HG03095 (cell line): ENCODE measurements around the gene SHLD1.
A peak's percentile ranks its signal among the peaks of the same experiment; 100 is the strongest.
"Not testable (repeated sequence)": the region's sequence is repeated elsewhere in the genome, so short reads cannot be mapped to it uniquely, and the experiment has no call there.

Source experiments
- ATAC-seq: cut with Tn5 transposase; IDR thresholded peaks from one replicate; pipeline ENCODE4 v1.9.1; 2021; ENCODE audit warnings: moderate library complexity; ENCODE audit not compliant: unreplicated experiment

The SHLD1 gene

DNA sequence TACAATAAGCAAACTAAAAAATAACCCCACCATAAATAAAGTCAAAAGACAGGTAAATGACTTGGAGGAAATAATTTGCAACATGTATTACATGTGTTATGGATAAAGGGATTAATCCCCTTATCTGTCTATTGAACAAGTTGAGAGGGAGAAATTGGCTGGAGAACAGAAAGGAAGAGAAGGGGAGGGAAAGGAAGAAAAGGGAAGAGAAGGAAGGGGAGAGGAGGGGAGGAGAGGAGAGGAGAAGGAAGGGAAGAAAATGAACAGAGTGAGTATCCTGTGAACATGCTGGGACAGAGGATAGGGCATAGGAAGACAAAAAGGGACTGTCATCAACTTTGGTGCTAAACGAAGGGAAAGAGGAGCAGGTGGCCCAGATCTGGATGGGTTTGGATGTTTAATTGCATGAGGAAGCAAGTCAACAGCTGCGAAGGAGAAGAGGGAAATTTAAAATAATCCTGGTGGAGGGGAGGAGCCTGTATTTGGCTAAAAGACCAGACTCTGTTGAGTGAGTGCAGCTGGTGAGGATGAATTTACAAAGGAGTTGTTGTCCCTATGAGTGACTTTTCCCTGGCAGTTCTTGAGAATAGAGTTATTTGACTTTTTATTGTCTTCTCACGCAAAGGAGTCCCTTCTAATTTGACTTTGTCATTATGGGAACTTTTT is 14.2 kb upstream of the SHLD1 start:
- no peak for ATAC-seq

DNA sequence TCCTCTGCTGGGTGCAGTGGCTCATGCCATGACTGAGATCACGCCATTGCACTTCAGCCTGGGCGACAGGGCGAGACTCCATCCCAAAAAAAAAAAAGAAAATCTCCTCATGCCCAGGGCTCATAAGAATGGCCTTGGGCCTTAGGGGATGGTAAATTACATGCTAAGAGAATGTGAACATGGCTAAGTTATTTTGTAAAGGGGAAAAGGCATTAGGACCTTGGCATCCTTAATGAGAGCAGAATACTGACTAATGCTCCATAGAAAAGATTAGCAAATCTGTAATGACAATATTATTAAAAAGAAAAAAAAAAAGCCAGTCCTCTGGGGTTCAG is 12.6 kb upstream of the SHLD1 start:
- no peak for ATAC-seq

DNA sequence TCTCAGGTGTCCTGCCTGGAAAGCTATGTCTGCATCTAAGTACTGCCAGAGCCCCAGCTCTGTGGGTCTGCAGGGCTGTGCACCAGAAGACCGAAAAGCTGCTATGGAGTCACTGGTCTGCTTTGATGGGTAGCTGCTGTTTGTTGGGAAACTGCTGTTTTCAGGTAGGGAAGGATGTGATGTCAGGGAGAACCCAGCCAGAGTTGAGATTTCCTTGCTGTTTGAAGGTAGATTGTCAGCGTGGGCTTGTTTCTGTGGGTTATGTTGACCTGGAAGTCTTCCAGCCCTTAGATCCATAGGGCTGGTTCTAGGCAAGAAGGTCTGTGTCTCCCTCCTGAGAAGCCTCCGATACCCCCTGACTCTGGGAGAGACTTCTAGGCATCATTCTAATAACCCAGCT is 12.2 kb upstream of the SHLD1 start:
- ATAC-seq: no peak

GRCh38 chr20:5740643-5741042 is 9.6 kb upstream of the SHLD1 start:
- ATAC-seq: not testable (repeated sequence)

- no peak for ATAC-seq
These were observed 9.1 kb upstream of the SHLD1 start for GRCh38 chr20:5741089-5741488.

DNA sequence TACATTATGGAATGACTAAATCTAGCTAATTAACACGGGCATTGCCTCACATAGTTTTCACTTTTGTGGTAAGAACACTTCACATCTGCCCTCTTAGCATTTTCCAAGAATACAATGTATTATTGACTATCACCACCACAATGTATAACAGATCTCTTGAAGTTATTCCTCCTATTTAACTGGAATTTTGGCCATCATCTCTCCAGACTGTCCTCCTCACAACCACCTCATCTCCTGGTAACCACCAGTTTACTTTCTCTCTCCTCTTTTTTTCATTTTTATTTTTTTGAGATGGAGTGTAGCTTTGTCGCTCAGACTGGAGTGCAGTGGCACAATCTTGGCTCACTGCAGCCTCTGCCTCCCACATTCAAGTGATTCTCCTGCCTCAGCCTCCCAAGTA is 8.2 kb upstream of the SHLD1 start:
- no peak for ATAC-seq

DNA sequence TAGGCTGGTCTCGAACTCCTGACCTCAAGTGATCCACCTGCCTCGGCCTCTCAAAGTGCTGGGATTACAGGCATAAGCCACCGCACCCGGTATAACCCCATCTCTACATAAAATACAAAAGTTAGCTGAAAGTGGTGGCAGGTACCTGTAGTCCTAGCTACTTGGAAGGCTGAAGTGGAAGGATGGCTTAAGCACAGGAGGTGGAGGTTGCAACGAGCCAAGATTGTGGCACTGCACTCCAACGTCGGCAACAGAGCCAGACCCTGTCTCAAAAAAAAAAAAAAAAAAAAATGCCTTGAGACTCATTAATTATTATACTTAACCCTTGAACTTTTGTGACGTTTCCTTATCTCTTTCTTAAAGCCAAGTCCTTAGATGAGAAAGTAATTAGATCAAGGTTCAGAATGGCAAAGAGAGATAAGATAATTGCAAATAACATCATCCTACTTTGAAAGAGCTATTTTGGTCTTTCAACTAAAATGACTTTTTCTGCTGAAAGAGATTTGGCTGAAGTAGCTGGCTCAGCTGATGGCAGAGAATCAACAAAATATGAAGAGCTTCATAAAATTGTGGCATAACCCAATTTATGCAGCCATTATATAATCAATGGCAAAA is 4.7 kb upstream of the SHLD1 start:
- ATAC-seq: no peak

GRCh38 chr20:5746064-5746463 is 4.1 kb upstream of the SHLD1 start:
- ATAC-seq: no peak

GRCh38 chr20:5748246-5748645 is 2.0 kb upstream of the SHLD1 start:
- ATAC-seq: no peak

DNA sequence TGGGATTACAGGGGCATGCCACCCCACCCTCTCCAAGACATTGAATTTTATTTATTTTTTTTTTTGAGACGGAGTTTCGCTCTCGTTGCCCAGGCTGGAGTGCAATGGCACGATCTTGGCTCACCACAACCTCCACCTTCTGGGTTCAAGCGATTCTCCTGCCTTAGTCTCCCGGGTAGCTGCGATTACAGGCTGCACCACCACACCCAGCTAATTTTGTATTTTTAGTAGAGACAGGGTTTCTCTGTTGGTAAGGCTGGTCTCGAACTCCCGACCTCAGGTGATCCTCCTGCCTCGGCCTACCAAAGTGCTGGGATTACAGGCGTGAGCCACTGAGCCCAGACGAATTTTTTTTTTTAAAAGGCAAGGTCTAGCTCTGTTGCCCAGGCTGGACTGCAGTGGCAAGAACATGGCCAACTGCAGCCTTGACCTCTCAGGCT is 669 bp upstream of the SHLD1 start:
- not testable (repeated sequence) for ATAC-seq

GRCh38 chr20:5751856-5752255 is 1.7 kb downstream of the SHLD1 start:
- no peak for ATAC-seq

GRCh38 chr20:5753814-5754213 is 3.6 kb downstream of the SHLD1 start:
- no peak for ATAC-seq

DNA sequence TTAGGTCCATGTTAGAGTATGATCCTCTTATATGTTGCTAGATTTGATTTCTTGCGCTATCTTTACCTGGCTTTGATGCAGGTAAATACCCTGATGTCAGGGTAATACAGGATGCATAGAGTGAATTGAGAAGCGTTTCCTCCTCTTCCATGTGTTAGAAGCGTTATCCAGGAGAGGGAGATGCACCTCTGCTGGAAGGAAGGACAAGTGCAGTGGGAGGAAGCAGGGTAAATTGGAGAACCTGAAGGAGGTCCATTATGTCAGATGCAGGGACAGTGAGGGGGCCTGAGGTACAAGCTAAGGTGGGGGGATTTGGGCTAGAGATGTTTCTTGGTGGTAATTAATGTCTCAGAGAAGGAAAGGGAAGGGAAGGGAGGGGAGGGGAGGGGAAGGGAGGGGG is 7.7 kb downstream of the SHLD1 start:
- no peak for ATAC-seq

DNA sequence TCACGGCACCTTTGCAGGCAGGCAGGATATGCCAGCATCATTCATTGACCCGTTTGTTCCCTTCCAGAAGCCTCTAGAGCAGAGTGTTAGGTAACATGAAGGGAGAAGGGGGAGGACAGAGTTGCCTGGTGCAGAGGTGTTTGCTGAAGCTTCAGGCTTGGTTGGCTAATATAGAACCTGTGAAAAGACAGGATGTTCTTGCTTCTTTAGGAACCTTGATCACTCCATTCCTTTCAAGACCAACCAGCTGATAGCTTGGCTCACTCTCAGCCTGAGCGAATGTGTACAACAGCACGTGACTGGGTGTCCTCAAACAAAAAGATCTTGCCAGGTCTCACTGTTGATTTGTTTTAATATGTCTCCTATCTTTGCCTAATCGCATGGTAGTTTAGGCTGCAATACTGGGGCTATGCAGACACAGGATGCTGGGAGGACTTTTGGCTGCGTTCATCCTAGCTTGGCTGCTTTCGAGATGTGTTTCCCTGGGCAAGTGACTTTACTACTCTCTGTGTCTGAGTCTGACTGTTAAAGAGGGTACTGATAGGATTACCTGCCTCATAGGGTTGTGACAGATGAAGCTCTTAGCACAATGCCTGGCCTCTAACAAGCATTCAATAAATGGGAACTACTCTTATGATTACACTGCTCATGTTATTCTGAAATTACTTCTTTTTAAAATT is 16.0 kb downstream of the SHLD1 start:
- no peak for ATAC-seq

DNA sequence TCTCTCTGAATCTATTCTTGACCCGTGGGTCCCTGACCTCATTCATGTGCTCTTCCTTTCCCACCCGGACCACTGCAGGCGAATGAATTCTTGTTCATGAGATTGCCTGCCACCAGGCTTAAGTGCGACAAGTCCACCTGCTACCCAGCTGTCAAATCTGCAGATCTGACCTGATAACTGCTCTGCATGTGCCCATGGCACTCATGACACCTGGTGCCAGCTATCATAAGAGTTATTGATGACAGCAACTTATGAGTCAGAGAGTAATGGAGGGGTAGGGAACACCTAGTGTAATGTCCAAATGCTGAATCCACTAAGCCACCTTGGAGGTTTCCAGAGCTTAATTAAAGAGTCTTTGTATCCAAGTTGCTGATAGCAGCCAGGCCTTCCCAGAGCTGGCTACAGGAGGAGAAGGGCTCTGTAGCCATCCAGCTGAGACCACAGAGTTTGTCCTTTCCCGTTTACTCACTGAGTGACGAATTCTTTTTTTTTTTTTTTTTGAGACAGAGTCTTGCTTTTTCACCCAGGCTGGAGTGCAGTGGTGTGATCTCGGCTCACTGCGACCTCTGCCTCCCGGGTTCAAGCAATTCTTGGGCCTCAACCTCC is 17.4 kb downstream of the SHLD1 start:
- ATAC-seq: no peak

- no peak for ATAC-seq
These were observed 20.2 kb downstream of the SHLD1 start for GRCh38 chr20:5770231-5770986.

GRCh38 chr20:5770987-5771318 is 20.8 kb downstream of the SHLD1 start:
- peak; percentile 37 for ATAC-seq

DNA sequence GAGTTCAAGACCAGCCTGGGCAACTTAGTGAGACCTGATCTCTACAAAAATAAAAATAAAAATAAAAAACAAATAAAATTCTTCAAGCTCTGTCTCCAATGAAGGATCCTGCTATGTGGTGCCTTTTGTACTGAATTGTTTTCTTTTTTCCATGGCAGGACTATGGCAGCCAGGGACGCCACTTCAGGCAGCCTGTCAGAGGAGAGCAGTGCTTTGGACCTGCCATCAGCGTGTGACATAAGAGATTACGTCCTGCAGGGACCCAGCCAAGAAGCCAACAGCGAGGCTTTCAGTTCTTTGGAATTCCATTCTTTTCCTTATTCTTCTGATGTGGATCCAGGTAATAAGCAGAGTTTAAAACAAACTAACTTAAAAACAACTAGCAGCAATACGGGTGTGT is 22.5 kb downstream of the SHLD1 start:
- ATAC-seq: no peak

- ATAC-seq: no peak
These were observed 23.4 kb downstream of the SHLD1 start for GRCh38 chr20:5773589-5773988.

- no peak for ATAC-seq
These were observed 25.9 kb downstream of the SHLD1 start for GRCh38 chr20:5776077-5776476.

GRCh38 chr20:5779071-5779900 is 29.1 kb downstream of the SHLD1 start:
- ATAC-seq: no peak
